Measurements from ENCODE around the gene DHRS7C. TPM values are rescaled to one million over a fixed set of nuclear protein-coding genes. Genes with fewer than 3 reads are reported as not detected.

Gene DHRS7C
- total RNA-seq, 2 experiments from 2014 or later: not detected

GRCh38 chr17:9771465-9771864 is 19.9 kb downstream of the DHRS7C start:
- no peak for DNase-seq
- Mint-ChIP-seq H3K4me1 (ENCODE audit: low read depth) (no peaks in the 10 kb centered on the region), H3K27ac (no peak overlapping the region), H3K9me3 (no peaks in the 10 kb centered on the region), H3K4me3 (no peak overlapping the region), H3K36me3 (no peaks in the 10 kb centered on the region), H3K27me3 (peaks cover 3% of the 10 kb centered on the region)
- intact Hi-C loops (cut with micrococcal nuclease): no loop called here
- CTCF ChIA-PET: no interaction called here
- POLR2A ChIA-PET: no interaction called here

DNA sequence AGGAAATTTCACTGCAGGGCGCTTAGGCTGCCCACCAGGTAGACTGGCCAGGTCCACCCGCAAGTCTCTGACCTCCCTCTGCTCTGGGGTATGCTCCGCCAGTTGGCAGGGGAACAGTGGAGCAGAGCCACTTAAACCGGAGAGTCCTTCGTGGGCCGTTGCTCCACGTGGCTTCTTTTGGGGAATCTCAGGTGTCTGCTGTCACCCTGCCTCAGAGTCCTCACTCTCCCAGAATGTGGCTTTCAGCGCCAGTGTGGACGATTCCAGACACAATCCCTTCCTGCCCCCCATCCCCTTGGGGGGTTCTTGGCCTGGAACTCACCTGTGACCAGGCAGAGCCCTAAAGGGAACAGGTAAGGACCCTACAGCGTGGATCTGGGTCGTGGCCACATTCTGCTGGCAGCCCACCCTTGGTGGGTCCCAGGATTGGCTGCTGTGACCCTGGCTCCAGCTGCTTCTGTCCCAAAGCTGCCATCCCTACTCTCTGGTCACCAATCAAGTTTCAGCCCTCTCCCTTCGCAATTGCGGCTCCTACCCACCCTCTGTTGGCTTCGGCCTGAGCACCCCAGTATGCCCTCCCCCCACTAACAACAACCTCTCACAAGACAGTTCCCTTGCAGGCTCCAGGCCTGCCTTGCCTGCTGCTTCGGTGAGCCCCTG is 22.2 kb downstream of the DHRS7C start:
- Mint-ChIP-seq H3K4me3 (no peak overlapping the region), H3K27ac (no peak overlapping the region), H3K36me3 (no peaks in the 10 kb centered on the region), H3K9me3 (no peaks in the 10 kb centered on the region), H3K27me3 (peaks cover 11% of the 10 kb centered on the region), H3K4me1 (ENCODE audit: low read depth) (no peaks in the 10 kb centered on the region)
- DNase-seq: no peak
- ChIA-PET CTCF (interaction anchor here (0.7 to 1.9 kb wide), 12 partner anchors 10 to 193 kb away, joined by 3 to 22 read pairs (median 4); partner anchors contain the start of genes CFAP52, DHRS7C and STX8), POLR2A (no interaction called here)
- intact Hi-C loops (cut with micrococcal nuclease): no loop called here

DNA sequence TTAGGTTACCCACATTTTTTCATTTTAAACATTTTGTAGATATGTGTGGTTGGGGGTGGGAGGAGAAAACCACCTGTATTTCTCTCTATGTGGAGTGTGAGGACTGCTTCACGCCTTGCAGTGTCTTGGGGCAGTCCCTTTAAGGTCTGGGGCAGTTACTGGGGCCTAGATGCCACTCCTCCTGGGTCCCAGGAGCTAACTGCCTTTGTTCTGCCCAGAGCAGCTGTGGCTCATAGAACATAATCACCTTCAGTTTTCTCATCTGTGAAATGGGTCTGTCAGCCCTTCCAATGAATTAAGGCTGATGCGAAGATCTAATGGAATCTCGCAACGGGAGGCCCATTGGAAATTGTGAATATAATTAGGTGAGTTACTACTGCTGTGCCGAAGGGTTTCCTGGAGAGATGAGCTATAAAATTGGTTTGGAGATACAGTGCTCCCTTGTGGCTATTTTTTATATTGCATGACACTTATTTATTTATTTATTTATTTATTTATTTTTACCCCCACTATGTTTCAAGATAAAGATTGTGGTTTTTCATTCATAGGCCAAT is 22.9 kb downstream of the DHRS7C start:
- Mint-ChIP-seq H3K36me3 (no peaks in the 10 kb centered on the region), H3K4me3 (no peak overlapping the region), H3K9me3 (no peaks in the 10 kb centered on the region), H3K27me3 (peaks cover 10% of the 10 kb centered on the region), H3K27ac (no peak overlapping the region), H3K4me1 (ENCODE audit: low read depth) (no peaks in the 10 kb centered on the region)
- CTCF ChIA-PET: interaction anchor here (0.7 to 1.9 kb wide), 13 partner anchors 9 to 192 kb away, joined by 3 to 22 read pairs (median 4); partner anchors contain the start of genes CFAP52, DHRS7C and STX8
- DNase-seq: no peak
- intact Hi-C loops (cut with micrococcal nuclease): loop anchor here (1.0 kb wide), 1 partner anchor 39 kb away; no protein-coding TSS in a partner anchor
- POLR2A ChIA-PET: no interaction called here

DNA sequence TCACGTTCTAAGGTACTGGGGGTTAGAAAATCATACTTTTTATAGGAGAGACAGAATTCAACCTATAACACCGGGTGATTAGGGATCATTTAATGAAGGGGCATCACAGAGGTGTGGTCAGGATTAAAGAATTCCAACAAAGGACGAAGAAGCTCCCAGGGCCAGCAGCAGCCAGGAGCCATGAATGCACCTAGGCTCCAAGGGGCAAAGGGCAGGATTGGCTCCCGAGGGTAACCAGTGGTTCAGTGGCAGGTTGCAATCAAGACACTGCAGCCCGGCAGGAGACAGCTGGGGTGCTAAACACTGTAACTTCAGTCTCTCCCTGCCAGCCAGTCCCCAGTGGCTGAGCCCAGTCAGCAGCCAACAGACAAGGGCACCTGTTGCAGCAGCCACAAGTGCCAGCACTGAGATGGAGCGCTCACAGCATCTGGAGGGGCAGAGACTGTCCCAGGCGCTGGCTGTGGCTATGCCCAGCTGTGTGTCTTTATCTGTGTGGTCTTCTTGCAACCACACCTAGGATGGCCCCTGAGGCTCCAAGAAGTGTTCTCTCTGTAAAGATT is 23.9 kb downstream of the DHRS7C start:
- Mint-ChIP-seq H3K27me3 (peaks cover 10% of the 10 kb centered on the region), H3K27ac (no peak overlapping the region), H3K4me1 (ENCODE audit: low read depth) (no peaks in the 10 kb centered on the region), H3K4me3 (no peak overlapping the region), H3K36me3 (no peaks in the 10 kb centered on the region), H3K9me3 (no peaks in the 10 kb centered on the region)
- intact Hi-C loops (cut with micrococcal nuclease): no loop called here
- ChIA-PET POLR2A (no interaction called here), CTCF (no interaction called here)
- no peak for DNase-seq

GRCh38 chr17:9766970-9767369 is 24.4 kb downstream of the DHRS7C start:
- H3K36me3 Mint-ChIP-seq: no peaks in the 10 kb centered on the region
- H3K27me3 Mint-ChIP-seq: peaks cover 10% of the 10 kb centered on the region
- no peak overlapping the region for H3K27ac Mint-ChIP-seq
- CTCF ChIA-PET: interaction anchor here (1.7 kb wide), 1 partner anchor 189 kb away, joined by 4 read pairs; no protein-coding TSS in a partner anchor
- intact Hi-C loops (cut with micrococcal nuclease): no loop called here
- no peak overlapping the region for H3K4me3 Mint-ChIP-seq
- H3K9me3 Mint-ChIP-seq: no peaks in the 10 kb centered on the region
- DNase-seq: no peak
- H3K4me1 Mint-ChIP-seq (ENCODE audit: low read depth): no peaks in the 10 kb centered on the region
- POLR2A ChIA-PET: no interaction called here

DNA sequence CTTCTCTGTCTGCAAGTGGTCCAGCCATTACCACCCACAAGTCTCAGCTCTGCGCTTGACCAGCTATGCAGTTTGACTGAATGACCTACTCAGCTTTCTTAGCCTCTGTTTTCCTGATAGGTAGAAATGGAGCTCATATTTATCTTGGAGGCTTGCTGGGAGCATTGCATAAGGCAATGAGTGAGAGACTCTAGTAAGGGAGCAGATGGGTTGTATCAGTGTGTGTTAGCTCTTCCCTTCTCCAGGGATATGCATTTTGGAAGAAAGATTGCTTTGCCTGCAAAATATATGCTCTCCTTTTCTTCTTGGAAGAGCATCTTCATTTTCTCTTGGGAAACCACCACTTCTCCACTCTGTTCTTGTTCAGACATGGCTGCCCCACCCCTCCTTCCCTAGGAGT is 26.1 kb downstream of the DHRS7C start:
- H3K27me3 Mint-ChIP-seq: peaks cover 15% of the 10 kb centered on the region
- no peak overlapping the region for H3K27ac Mint-ChIP-seq
- intact Hi-C loops (cut with micrococcal nuclease): no loop called here
- POLR2A ChIA-PET: no interaction called here
- no peak for DNase-seq
- H3K36me3 Mint-ChIP-seq: no peaks in the 10 kb centered on the region
- no peaks in the 10 kb centered on the region for H3K4me1 Mint-ChIP-seq (ENCODE audit: low read depth)
- no peaks in the 10 kb centered on the region for H3K9me3 Mint-ChIP-seq
- CTCF ChIA-PET: interaction anchor here (1.7 kb wide), 1 partner anchor 188 kb away, joined by 4 read pairs; no protein-coding TSS in a partner anchor
- H3K4me3 Mint-ChIP-seq: no peak overlapping the region

DNA sequence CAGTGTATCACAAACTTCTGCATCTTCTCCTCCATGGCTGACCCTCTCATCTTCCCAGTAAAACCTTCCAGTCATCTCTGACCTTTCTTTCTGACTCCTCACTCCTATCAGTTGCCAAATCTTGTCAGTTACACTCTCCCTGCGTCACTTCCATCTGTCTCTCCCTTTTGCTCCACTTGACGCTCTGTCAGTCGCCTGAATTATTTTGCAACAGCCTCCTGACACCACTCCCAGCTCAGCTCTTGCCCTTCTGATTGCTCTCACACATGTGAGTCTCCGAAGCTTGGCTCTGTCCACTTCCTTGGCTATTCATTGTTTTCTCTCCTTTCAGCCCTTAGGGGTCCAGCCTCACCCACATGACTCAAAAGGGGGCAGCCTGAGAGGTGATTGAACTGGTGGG is 27.7 kb downstream of the DHRS7C start:
- H3K9me3 Mint-ChIP-seq: no peaks in the 10 kb centered on the region
- no peak overlapping the region for H3K4me3 Mint-ChIP-seq
- H3K27ac Mint-ChIP-seq: no peak overlapping the region
- DNase-seq: no peak
- H3K4me1 Mint-ChIP-seq (ENCODE audit: low read depth): no peaks in the 10 kb centered on the region
- H3K36me3 Mint-ChIP-seq: no peaks in the 10 kb centered on the region
- intact Hi-C loops (cut with micrococcal nuclease): no loop called here
- POLR2A ChIA-PET: no interaction called here
- CTCF ChIA-PET: no interaction called here
- peaks cover 17% of the 10 kb centered on the region for H3K27me3 Mint-ChIP-seq

- no peaks in the 10 kb centered on the region for H3K9me3 Mint-ChIP-seq
- H3K27me3 Mint-ChIP-seq: peaks cover 20% of the 10 kb centered on the region
- no peak for DNase-seq
- H3K4me1 Mint-ChIP-seq (ENCODE audit: low read depth): no peaks in the 10 kb centered on the region
- intact Hi-C loops (cut with micrococcal nuclease): no loop called here
- H3K27ac Mint-ChIP-seq: no peak overlapping the region
- ChIA-PET POLR2A (no interaction called here), CTCF (interaction anchor here (1.5 kb wide), 1 partner anchor 32 kb away, joined by 9 read pairs; no protein-coding TSS in a partner anchor)
- H3K36me3 Mint-ChIP-seq: no peaks in the 10 kb centered on the region
- no peak overlapping the region for H3K4me3 Mint-ChIP-seq
These were observed 31.1 kb downstream of the DHRS7C start for GRCh38 chr17:9760266-9760665.

DNA sequence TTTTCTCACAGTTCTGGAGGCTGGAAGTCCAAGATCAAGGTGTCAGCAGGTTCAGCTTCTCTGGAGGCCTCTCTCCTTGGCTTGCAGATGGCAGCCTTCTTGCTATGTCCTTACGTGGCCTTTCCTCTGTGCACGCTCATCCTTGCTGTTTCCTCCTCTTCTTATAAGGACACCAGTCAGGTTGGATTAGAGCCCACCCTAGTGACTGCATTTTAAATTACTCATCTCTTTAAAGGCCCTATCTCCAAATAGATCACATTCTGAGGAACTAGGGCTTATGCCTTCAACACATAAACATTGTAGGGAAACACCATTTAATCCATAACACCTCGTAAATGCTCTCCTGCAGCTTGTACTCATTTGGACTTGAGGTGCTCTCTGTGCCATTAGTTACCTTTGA is 36.3 kb downstream of the DHRS7C start:
- H3K4me3 Mint-ChIP-seq: no peak overlapping the region
- no peaks in the 10 kb centered on the region for H3K4me1 Mint-ChIP-seq (ENCODE audit: low read depth)
- no peak overlapping the region for H3K27ac Mint-ChIP-seq
- DNase-seq: no peak
- no peaks in the 10 kb centered on the region for H3K9me3 Mint-ChIP-seq
- H3K36me3 Mint-ChIP-seq: no peaks in the 10 kb centered on the region
- CTCF ChIA-PET: interaction anchor here (1.0 kb wide), 1 partner anchor 13 kb away, joined by 3 read pairs; no protein-coding TSS in a partner anchor
- peaks cover 25% of the 10 kb centered on the region for H3K27me3 Mint-ChIP-seq
- intact Hi-C loops (cut with micrococcal nuclease): no loop called here
- POLR2A ChIA-PET: no interaction called here

GRCh38 chr17:9750524-9750923 is 40.9 kb downstream of the DHRS7C start:
- ChIA-PET CTCF (no interaction called here), POLR2A (no interaction called here)

DNA sequence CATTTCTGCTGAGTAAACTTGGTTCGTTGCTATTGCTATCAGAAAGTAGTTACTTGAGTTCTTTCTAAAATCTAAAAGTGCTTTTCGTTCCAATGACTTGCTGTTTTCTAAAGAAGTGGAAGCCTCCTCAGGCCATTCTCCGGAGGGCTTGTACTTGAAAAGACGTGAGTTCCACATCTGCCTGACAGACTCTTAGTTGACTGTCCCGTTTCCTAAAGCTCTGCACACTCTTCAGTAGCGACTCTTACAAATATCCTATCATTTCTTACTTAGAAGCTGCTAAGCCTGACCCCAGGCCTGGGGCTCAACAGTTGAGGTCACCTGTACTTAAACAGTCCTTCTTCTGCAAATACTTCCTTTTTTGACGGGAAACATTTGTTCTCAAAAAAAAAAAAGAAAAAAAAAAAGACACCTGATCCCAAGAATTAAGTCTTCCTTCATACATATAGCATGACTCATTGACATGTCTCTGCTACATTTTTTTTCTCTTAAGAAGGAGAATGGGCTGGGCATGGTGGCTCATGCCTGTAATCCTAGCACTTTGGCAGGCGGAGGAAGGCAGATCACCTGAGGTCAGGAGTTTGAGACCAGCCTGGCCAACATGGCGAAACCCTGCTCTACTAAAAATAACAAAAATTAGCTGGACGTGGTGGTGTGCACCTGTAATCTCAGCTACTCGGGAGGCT is 61.5 kb downstream of the DHRS7C start:
- H3K27me3 Mint-ChIP-seq: peaks cover 7% of the 10 kb centered on the region
- intact Hi-C loops (cut with micrococcal nuclease): loop anchor here (1.0 kb wide), 1 partner anchor 38 kb away; no protein-coding TSS in a partner anchor
- ChIA-PET CTCF (interaction anchor here (0.7 kb wide), 1 partner anchor 152 kb away, joined by 3 read pairs; no protein-coding TSS in a partner anchor), POLR2A (interaction anchor here (0.7 kb wide), 1 partner anchor 725 kb away, joined by 3 read pairs; no protein-coding TSS in a partner anchor)
- H3K27ac Mint-ChIP-seq: no peak overlapping the region
- H3K4me3 Mint-ChIP-seq: no peak overlapping the region
- no peaks in the 10 kb centered on the region for H3K4me1 Mint-ChIP-seq (ENCODE audit: low read depth)
- no peaks in the 10 kb centered on the region for H3K9me3 Mint-ChIP-seq
- no peaks in the 10 kb centered on the region for H3K36me3 Mint-ChIP-seq
- DNase-seq: no peak

More at GRCh38 chr17:9750524-9750923, 40.9 kb downstream of the DHRS7C start:
- DNase-seq: no peak
- H3K4me1 Mint-ChIP-seq (ENCODE audit: low read depth): no peaks in the 10 kb centered on the region
- intact Hi-C loops (cut with micrococcal nuclease): no loop called here
- no peak overlapping the region for H3K4me3 Mint-ChIP-seq
- no peak overlapping the region for H3K27ac Mint-ChIP-seq
- H3K27me3 Mint-ChIP-seq: peaks cover 21% of the 10 kb centered on the region
- H3K36me3 Mint-ChIP-seq: no peaks in the 10 kb centered on the region
- H3K9me3 Mint-ChIP-seq: no peaks in the 10 kb centered on the region

DNA sequence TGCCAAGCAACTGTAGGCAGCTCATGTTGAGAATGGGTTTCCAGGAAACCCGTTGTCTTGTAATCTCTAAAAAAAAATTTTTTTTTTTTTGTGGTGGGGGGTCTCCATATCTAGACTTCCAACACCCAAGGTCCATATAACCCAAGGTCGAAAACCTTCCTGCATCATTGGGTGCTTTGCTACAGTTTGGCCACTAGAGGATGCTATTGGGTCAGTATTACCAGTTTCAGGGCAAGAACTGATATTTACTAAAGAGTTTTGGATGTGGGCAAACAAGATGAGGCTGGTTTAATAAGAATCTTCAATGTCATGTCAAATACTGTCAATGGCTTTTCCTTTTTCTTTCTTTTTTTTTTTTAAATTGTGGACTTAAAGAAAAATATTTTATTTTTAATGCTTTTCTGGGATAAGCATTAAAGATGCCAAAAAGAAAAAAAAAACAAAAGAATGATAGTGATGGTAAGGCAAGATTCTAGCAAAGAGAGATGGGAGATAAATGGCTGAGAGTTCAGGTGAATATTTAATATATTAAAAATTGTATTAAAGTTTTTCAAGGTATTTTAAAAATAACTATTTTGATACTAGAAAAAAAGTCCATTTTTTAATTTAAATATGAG is 62.2 kb downstream of the DHRS7C start:
- Mint-ChIP-seq H3K27me3 (peaks cover 7% of the 10 kb centered on the region), H3K4me3 (no peak overlapping the region), H3K27ac (no peak overlapping the region), H3K36me3 (no peaks in the 10 kb centered on the region), H3K9me3 (no peaks in the 10 kb centered on the region), H3K4me1 (ENCODE audit: low read depth) (no peaks in the 10 kb centered on the region)
- intact Hi-C loops (cut with micrococcal nuclease): loop anchor here (1.0 kb wide), 1 partner anchor 39 kb away; no protein-coding TSS in a partner anchor
- ChIA-PET CTCF (interaction anchor here (0.6 to 1.9 kb wide), 7 partner anchors 13 to 432 kb away, joined by 3 to 17 read pairs (median 5); no protein-coding TSS in a partner anchor), POLR2A (no interaction called here)
- DNase-seq: no peak

Data from activated CD4-positive, alpha-beta memory T cell treated with anti-CD3 and anti-CD28 coated beads for 36 hours (primary cell).